Lower leg skin (tissue), 4 donors: Measurements from ENCODE around the gene SDR9C7. TPM values are rescaled to one million over a fixed set of nuclear protein-coding genes. Genes with fewer than 3 reads are reported as not detected.
"Not testable (repeated sequence)": the region's sequence is repeated elsewhere in the genome, so short reads cannot be mapped to it uniquely, and the experiment has no call there.

Experiments used
- DNase-seq, 2 donors: peaks; one replicate each; pipeline ENCODE4 v3.0.0-alpha.2; 2019; ENCODE audit warnings: low spot score in 2 of 2
- H3K4me3 ChIP-seq: fragments of 200-600 bp; sonication (generic); 2 replicates; pipeline ENCODE4 v1.5.1; 2017; ENCODE audit warnings: mild to moderate bottlenecking, low read depth; ENCODE audit not compliant: poor library complexity, severe bottlenecking
- POLR2A ChIP-seq, 2 donors: fragments of 450-650 bp; IDR thresholded peaks; one replicate each; pipeline ENCODE4 v1.6.1; 2016 to 2017; ENCODE audit warnings: antibody characterized with exemption in 2 of 2, mild to moderate bottlenecking in 1 of 2, moderate library complexity in 1 of 2
- WGBS, 2 donors: methylation state at CpG; one replicate each; pipeline ENCODE4 v1.1.5; 2018; 5-methylcytosine and 5-hydroxymethylcytosine counted together
- intact Hi-C: fragments of 100-400 bp; cut with DNase I; formaldehyde crosslinking; loops from one replicate; pipeline ENCODE4 v1.15.0; 2023; ENCODE audit warnings: low total_unique reads
- total RNA-seq, 4 donors: library from RNA; depleted of rRNA; stranded (reverse); fragments of >200 nt; gene quantifications; one replicate each; pipeline ENCODE4 v1.1.0, GENCODE V29; 2016
- TF ChIP-seq, protein P1 (sequence below), 3 donors: fragments of 450-650 bp; IDR thresholded peaks; one replicate each; pipeline ENCODE4 v1.5.1; 2016; ENCODE audit warnings: antibody characterized with exemption in 3 of 3, mild to moderate bottlenecking in 3 of 3, moderate library complexity in 2 of 3

The SDR9C7 gene
- total RNA-seq, 4 donors from 2014 or later = 71.0 to 161 (median 105) TPM

DNA sequence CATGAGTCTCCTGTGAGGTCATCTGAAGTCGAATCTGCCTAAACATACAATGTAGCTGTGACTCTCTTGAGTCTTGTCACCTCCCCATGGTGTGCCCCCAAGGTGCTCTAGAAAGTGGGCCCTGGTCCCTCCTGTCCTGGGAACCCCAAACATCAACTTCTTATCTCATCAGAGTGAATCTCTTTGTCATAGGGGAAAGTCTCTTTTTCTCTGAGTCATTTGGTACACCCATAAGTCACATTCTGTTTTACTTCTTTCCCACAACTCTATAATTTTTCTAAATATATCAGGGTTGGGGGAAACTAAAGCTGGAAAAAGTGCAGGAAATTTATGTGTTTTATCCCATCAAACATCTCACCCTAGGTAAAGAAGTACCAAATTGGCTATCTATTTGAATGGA, 12.9 kb downstream of the SDR9C7 start:
- WGBS, 2 donors = 70 to 82% methylated on average over 1 of the region's 1 CpG
- H3K4me3 ChIP-seq = no peak overlapping the region
- DNase-seq = no peak
- TF ChIP-seq, protein P1, sequence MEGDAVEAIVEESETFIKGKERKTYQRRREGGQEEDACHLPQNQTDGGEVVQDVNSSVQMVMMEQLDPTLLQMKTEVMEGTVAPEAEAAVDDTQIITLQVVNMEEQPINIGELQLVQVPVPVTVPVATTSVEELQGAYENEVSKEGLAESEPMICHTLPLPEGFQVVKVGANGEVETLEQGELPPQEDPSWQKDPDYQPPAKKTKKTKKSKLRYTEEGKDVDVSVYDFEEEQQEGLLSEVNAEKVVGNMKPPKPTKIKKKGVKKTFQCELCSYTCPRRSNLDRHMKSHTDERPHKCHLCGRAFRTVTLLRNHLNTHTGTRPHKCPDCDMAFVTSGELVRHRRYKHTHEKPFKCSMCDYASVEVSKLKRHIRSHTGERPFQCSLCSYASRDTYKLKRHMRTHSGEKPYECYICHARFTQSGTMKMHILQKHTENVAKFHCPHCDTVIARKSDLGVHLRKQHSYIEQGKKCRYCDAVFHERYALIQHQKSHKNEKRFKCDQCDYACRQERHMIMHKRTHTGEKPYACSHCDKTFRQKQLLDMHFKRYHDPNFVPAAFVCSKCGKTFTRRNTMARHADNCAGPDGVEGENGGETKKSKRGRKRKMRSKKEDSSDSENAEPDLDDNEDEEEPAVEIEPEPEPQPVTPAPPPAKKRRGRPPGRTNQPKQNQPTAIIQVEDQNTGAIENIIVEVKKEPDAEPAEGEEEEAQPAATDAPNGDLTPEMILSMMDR (IDR thresholded peaks at IDR 0.05) = no peak
- TF ChIP-seq POLR2A (IDR thresholded peaks at IDR 0.05) = no peak
- intact Hi-C loops = no loop called here

DNA sequence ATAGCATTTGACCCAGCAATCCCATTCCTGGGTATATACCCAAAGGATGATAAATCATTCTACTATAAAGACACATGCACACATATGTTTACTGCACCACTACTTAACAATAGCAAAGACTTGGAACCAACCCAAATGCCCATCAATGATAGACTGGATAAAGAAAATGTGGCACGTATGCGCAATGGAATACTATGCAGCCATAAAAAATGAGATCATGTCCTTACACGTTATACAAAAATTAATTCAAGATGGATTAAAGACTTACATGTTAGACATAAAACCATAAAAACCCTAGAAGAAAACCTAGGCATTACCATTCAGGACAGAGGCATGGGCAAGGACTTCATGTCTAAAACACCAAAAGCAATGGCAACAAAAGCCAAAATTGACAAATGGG, 16.1 kb downstream of the SDR9C7 start:
- intact Hi-C loops, H3K4me3 ChIP-seq, DNase-seq: not testable (repeated sequence)
- 85 to 91% methylated on average over 3 of the region's 3 CpGs for WGBS, 2 donors

DNA sequence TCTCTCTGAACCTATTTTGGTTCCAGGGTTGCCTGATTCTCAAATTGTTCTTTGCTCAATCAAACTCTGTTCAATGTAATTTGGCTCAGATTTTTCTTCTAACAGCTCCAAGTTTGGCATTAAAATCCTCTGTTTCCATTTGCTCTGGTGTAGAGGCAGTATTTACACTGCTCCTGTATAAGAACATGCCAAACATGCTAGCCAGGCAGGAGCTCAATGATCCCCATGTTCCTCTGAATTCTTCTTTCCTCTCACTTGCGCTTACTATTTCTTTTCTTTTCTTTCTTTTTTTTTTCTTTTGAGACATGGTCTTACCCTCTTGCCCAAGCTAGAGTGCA, 17.2 kb downstream of the SDR9C7 start:
- DNase-seq = no peak
- 90 to 92% methylated on average over 1 of the region's 1 CpG for WGBS, 2 donors
- no peak overlapping the region for H3K4me3 ChIP-seq
- TF ChIP-seq, protein P1 (IDR thresholded peaks at IDR 0.05) = no peak
- no peak for TF ChIP-seq POLR2A (IDR thresholded peaks at IDR 0.05)
- intact Hi-C loops = no loop called here

DNA sequence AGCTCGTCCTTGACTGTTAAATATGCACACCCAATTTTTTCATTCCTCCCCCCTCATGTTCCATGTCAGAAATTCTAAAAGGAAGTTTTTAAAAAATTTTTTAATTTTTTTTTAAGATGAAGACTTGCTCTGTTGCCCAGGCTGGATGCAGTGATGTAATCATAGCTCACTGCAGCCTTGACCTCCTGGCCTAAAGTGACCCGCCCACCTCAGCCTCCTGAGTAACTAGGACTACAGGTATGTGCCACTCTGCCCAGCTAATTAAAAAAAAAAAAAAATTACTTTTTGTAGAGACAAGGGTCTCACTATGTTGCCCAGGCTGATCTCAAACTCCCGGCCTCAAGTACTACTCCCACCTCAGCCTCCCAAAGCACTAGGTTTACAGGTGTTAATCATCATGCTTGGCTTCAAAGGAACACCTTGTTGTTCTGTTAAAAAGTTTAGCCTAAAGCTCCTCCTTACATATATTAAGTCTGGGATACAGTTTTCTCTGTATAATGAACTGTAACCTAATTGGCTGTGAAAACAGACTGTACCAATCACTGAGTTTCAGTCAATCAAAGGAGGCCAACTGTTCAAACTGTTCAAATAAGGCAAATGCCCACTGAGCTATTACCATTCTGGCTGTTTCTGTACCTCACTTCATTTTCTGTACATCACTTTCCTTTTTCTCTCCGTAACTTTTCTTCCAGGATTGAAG, 17.8 kb downstream of the SDR9C7 start:
- WGBS, 2 donors = 82 to 91% methylated on average over 4 of the region's 4 CpGs

DNA sequence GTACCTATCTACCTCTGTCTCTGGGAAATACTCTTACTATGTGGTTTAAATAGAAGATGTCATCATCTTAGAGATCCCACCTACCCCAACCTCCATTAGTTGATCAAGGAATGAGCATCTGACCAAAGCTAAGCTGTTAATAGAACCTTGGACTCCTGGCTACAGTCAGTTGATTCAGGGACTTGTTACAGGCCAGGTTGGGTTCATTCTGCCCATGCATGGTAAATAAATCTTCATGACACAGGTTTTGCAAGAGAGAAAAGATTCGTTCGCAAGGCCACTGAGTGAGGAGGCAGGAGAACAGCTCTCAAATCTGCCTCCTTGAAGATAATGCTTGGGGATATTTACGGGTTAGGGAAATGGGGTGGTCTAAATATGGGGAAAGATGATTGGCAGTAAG, 19.5 kb downstream of the SDR9C7 start:
- no peak for TF ChIP-seq POLR2A (IDR thresholded peaks at IDR 0.05)
- TF ChIP-seq, protein P1 (IDR thresholded peaks at IDR 0.05) = no peak
- DNase-seq = no peak
- intact Hi-C loops = loop anchor here (2.0 kb wide), 1 partner anchor 58 kb away; no protein-coding TSS in a partner anchor
- no peak overlapping the region for H3K4me3 ChIP-seq
- 78 to 89% methylated on average over 3 of the region's 3 CpGs for WGBS, 2 donors

More for the DNA sequence above, 17.8 kb downstream of the SDR9C7 start:
- TF ChIP-seq POLR2A (IDR thresholded peaks at IDR 0.05) = no peak
- TF ChIP-seq, protein P1 (IDR thresholded peaks at IDR 0.05) = no peak
- no peak for DNase-seq
- intact Hi-C loops = no loop called here
- no peak overlapping the region for H3K4me3 ChIP-seq

DNA sequence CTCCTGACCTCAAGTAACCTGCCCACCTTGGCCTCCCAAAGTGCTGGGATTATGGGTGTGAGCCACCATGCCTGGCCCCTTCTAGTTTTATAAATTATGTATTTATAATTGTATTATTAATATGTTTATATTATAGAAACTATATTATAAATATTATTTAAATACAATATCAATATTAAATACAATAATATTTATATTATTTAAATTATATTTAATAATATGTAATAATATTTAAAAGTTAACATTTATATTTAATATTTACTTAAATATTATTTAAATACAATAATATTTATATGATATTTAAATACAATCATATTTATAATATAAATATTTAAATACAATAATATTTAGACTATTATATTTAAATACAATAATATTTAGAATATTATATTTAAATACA, 20.0 kb downstream of the SDR9C7 start:
- no peak for DNase-seq
- H3K4me3 ChIP-seq = no peak overlapping the region
- intact Hi-C loops = loop anchor here (2.0 kb wide), 1 partner anchor 59 kb away; no protein-coding TSS in a partner anchor
- TF ChIP-seq POLR2A (IDR thresholded peaks at IDR 0.05) = no peak
- TF ChIP-seq, protein P1 (IDR thresholded peaks at IDR 0.05) = no peak

DNA sequence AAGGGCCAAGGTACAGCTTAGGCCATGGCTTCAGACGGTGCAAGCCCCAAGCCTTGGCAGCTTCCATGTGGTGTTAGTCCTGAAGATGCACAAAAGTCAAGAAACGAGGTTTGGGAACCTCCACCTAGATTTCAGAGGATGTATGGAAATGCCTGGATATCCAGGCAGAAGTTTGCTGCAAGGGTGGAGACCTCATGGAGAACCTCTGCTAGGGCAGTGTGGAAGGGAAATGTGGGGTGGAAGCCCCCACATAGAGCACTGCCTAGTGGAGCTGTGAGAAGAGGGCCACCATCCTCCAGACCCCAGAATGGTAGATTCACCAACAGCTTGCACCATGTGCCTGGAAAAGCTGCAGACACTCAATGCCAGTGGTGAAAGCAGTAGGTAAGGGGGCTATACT, 24.8 kb downstream of the SDR9C7 start:
- DNase-seq, H3K4me3 ChIP-seq, intact Hi-C loops: not testable (repeated sequence)
- WGBS, 2 donors = 72 to 83% methylated on average over 2 of the region's 2 CpGs
